C4-2B (cell line): ENCODE results near the gene TLR10.

Experiments
- ZFX ChIP-seq: fragments of 450-650 bp; IDR thresholded peaks from 2 replicates; pipeline ENCODE4 v1.6.1; 2017
- TF ChIP-seq, protein P1 (sequence below): fragments of 450-650 bp; conservative IDR thresholded peaks from 2 replicates; pipeline ENCODE4 v1.5.1; 2017; ENCODE audit warnings: mild to moderate bottlenecking

DNA sequence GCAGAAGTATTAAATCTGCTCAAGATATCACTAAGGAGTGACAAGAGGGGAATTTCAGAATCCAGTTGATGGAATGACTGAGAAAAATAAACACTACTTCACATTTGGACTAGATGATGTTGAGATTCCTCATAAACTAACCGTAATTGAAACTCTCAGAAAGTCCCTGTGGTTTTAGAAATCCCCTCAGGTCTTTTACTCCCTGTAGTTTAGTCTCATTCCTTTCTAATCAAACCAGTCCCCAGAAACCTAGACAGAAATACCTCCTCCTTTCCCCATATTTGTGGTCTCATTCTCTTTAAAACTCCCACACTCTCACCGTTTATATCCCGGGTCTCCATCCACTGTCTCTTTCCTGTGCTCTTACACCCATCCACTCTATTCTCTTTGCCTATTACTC is 36.8 kb upstream of the TLR10 start:
- TF ChIP-seq, protein P1, sequence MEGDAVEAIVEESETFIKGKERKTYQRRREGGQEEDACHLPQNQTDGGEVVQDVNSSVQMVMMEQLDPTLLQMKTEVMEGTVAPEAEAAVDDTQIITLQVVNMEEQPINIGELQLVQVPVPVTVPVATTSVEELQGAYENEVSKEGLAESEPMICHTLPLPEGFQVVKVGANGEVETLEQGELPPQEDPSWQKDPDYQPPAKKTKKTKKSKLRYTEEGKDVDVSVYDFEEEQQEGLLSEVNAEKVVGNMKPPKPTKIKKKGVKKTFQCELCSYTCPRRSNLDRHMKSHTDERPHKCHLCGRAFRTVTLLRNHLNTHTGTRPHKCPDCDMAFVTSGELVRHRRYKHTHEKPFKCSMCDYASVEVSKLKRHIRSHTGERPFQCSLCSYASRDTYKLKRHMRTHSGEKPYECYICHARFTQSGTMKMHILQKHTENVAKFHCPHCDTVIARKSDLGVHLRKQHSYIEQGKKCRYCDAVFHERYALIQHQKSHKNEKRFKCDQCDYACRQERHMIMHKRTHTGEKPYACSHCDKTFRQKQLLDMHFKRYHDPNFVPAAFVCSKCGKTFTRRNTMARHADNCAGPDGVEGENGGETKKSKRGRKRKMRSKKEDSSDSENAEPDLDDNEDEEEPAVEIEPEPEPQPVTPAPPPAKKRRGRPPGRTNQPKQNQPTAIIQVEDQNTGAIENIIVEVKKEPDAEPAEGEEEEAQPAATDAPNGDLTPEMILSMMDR: no peak
- no peak for TF ChIP-seq ZFX
